Transverse colon (tissue), 3 donors: ENCODE results near the gene BCAS4.

Experiments
- POLR2A ChIP-seq: fragments of 450-650 bp; IDR thresholded peaks from one replicate; pipeline ENCODE4 v1.6.1; 2016; ENCODE audit warnings: antibody characterized with exemption, mild to moderate bottlenecking, moderate library complexity
- TF ChIP-seq, protein P1 (sequence below), 5 experiments: fragments of 200-600 bp in 3 of 5; fragments of 450-650 bp in 2 of 5; sonication (generic) in 3 of 5; IDR thresholded peaks; 1 replicate in 2 of 5; 2 replicates in 3 of 5; pipeline ENCODE4 v1.5.1; 2016 to 2017; ENCODE audit warnings: antibody characterized with exemption in 5 of 5, inconsistent platforms in 3 of 5, mild to moderate bottlenecking in 2 of 5, moderate library complexity in 1 of 5

DNA sequence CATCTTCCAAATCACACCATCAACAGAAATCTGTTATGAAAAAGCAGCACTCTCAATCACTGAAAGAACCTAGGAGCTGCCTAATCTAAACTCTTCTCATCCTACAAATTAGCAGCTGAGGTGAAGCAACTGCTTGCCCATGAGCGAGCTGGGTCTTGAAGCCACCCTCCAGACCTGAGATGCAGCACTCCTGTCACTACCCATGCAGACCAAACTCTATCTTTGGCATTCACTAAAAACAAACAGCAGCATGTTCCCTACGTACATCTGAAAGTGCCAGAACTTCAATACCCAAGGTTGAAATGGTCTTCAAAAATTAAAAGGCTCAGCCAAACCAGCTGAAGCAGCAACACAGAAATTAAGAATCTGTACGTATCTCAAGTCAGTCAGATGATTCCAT is 122.1 kb downstream of the BCAS4 start:
- TF ChIP-seq, protein P1, sequence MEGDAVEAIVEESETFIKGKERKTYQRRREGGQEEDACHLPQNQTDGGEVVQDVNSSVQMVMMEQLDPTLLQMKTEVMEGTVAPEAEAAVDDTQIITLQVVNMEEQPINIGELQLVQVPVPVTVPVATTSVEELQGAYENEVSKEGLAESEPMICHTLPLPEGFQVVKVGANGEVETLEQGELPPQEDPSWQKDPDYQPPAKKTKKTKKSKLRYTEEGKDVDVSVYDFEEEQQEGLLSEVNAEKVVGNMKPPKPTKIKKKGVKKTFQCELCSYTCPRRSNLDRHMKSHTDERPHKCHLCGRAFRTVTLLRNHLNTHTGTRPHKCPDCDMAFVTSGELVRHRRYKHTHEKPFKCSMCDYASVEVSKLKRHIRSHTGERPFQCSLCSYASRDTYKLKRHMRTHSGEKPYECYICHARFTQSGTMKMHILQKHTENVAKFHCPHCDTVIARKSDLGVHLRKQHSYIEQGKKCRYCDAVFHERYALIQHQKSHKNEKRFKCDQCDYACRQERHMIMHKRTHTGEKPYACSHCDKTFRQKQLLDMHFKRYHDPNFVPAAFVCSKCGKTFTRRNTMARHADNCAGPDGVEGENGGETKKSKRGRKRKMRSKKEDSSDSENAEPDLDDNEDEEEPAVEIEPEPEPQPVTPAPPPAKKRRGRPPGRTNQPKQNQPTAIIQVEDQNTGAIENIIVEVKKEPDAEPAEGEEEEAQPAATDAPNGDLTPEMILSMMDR (IDR thresholded peaks at IDR 0.05) = no peak
- TF ChIP-seq POLR2A = no peak
